ENCODE results near the gene ADARB1.

ADARB1 gene

DNA sequence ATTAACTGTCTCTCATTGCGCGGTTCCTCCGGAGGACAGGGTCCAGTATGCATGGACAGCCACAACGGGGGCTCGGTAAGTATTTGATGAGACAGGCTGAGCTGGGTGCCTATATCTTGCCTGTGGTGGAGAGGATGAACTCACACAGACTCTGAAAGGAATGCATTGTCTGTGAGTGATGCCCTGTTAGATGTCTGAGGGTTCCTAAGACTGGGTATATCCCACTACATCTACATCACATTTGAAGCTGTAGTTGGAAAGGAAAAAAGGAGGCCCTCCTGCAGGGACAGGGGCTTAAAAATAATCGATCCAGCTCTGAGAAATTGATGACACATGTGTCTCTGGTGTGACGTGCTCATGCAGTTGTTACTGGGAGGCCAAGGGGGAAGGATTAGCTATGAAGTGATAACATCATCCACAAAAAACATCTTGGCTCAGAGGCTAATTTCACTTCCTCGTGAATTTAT lies 1.9 kb downstream of the ADARB1 start:
- peak; percentile 76 for DNase-seq

DNA sequence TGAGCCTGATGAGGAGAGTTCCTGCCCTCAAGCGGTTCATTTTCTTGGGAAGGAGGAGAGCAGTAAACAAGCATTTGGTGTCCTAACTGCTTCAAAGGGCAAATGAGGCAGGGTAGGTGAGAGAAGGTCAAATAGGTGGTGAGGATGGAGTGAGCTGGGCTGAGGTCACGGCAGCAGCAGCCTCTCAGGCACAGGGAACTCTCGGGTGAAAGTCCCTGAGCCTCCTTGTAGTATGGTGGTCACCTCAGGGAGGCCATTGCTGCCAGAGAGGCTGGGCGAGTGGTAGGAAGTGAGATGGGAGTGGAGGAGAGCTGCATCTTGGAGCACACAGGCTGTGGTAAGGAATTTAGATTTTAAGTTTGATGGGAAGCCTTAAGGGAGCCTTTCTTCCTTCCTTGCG lies 4.0 kb downstream of the ADARB1 start:
- no peak for DNase-seq

DNA sequence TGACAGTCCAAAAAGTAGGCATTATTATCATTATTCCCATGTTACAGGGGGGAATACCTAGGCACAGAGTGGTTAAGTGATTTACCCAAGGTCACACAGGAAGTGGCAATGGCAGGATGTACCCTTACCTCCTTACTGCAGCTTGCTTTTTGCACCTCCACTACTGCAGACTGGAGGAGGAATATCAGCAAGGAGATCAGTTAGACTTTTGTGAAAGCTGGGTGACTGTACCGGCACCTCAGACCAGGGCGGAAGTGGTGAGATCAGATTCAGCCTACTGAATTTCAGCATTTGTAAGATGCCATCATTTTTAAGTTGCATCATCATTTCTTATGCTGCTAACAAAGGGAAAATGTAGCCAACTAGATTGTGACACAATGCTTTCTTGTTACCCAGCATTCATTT lies 4.5 kb downstream of the ADARB1 start:
- peak; percentile 94 for DNase-seq

DNA sequence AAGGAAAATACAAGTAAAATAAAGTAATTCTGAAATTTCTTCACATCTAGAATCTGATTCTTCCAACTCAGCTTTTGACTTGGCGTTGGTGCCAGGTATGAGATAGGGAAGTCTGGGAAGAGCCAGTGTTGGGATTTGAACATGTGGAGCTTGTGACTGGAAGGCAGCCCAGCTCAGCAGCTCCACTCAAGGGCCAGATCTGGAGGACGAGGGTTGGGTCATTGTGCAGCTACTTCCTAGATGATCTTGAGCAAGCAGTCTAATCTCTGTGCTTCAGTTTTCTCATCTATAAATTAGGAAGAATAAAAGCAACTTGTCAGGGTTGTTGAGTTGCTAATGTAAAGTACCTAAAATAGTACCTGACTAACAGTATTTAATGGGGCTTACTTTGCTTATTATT lies 5.0 kb downstream of the ADARB1 start:
- DNase-seq, result peak; percentile 32

DNA sequence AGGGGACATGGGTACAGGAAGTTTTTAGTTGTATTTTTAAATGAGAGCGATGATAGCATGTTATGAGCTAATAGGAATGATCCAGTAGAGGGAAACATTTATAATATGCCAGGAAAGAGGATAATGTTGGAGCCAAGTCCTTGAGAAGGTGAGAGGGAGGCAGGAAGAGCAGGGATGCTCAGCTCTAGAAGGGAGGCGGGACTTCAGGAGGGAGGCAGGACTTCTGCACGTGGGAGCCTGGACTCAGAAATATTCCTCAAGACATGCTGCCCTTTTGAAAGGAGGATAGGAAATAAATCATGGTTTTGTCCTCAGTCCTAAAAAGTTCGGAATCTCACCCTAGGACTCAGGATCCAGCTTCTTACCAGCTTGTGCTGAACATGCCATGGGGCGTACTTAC lies 5.9 kb downstream of the ADARB1 start:
- DNase-seq, result no peak

DNA sequence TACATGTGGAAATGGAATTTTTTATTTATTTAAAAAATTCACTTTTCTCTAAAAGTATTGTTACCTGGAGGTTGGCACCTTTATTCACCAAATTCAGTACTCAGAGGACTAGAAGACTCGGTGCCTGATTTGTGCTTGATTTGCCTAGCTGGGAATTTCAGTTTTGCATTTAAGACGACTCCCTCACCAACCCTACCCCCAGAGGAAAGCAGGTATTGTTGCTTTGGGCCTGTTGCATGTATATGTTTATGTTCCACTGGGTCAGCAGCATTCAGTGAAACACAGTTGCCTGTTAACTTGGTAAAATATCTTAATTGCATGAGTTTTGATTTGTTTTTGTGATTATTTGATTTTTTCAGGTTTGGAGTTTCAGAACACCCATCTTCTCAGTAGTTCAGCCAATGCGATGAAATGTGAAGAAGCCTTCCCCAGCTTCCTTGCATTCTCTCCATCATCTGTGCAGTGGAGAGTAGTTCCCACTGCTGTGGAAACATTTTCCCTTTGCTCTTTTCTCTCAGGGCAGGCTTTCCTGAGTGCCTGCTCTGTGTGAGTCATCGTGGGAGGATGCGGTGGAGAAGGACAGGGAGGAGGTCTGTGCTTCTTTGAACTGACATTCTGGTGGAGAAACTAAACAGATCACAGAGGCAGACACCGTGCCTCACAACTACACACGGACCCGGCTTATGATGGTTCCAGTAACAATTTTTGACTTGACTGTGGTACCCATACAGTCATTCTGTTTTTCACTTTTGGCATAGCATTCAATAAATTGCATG lies 6.4 kb downstream of the ADARB1 start:
- peak; percentile 46 for DNase-seq

DNA sequence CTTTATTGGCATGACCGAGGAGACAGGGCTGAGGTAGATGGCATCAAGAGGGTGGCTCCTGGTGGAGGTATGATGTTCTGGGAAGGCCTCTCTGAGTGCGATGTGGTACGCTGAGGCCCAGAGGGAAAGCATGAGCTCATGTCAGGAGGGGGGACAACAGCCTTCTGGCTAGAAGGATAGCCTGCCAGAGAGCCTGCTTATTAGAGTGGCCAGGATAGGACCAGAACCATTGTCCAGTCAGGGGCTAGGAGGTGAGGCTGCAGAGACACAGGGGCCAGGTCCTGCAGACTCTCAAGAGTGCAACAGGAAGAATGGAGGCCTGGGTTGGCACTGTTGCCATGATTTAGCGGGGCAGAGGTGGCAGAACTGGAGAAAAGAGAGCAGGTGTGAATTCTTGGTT lies 7.3 kb downstream of the ADARB1 start:
- no peak for DNase-seq

DNA sequence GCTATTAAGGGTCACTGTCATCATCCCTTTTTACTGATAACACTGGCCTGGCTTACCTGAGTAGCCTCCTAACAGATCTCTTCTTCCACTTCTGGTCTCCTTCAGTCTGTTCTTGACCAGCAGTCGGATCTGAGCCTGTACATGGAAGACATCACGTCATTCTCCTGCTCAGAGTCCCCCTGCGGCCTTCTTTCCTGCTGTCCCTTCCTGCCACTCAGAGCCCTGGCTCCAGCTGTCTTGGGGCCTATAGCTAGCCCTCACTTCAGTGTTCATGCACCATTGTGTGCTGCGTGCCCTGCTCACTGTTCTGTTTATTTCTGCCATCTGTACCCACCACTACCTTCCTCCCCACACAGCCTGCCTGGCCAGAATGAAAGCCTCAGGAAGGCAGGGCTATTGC lies 8.4 kb downstream of the ADARB1 start:
- no peak for DNase-seq

DNA sequence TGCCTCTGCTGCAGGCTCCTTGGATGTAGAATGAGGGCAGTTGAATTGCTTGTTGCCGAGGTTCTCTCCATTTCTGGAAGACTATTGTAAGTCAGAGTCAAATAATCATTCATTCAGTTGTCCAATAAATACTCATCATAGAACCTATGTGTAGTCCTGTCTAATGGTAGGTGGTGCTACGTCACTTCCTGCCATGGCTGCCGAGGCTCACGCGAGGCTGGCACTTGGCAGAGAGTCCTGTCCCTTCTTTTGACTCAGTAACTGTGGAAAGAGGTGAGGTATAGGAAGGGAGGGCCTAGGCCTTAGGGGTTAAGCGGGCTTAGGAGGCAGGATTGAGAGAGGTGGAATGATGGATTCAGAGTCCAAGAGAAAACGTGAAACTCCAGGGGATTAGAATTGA lies 9.7 kb downstream of the ADARB1 start:
- no peak for DNase-seq

DNA sequence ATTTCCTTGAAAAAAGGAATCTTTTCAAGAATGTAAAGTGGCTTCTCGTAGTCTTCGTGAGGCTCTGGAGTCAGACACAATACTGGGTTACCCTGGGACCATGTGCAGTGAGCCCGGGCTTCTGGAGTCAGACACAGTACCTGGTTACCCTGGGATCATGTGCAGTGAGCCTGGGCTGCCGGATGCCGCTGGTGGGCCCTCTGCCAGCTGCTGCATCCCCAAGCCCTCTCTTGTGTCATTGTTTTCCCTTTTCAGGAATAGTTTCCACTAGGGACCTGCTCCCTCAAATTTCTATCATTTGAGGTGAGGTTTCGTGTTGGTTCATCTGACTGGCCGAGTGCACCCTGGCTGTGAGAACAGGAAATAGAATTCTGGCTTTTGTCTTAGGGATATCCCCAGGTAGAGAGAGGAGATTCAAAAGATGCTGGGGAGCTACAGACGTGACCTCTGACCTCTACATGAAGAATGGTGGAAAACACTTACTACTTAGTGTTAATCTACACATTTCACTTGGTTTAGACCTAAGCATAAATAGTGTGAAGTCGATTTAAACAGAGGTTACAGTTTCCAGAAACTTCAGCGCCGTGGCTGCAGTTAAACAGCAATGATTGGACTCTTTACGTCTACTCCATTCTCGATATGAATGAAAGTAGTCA lies 10.6 kb downstream of the ADARB1 start:
- DNase-seq, result no peak

DNA sequence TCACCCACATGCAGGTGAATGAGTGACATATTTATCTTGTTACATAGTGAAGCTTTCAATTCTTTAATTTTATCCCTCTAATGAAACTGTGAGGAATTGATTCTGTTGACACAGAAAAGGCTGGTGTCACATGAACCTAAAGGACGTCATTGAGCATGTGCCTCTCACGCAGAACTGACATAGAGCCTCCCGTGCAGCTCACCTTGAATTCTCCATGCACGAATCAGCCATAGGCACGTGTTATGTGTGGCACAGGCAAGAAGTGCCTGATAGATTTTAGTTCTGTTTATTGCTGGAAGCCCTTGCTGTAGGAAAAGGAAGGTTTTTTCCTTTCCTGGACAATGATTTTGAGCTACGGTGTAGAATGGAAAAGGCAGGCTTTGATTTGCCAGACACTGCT lies 11.3 kb downstream of the ADARB1 start:
- DNase-seq, result no peak

DNA sequence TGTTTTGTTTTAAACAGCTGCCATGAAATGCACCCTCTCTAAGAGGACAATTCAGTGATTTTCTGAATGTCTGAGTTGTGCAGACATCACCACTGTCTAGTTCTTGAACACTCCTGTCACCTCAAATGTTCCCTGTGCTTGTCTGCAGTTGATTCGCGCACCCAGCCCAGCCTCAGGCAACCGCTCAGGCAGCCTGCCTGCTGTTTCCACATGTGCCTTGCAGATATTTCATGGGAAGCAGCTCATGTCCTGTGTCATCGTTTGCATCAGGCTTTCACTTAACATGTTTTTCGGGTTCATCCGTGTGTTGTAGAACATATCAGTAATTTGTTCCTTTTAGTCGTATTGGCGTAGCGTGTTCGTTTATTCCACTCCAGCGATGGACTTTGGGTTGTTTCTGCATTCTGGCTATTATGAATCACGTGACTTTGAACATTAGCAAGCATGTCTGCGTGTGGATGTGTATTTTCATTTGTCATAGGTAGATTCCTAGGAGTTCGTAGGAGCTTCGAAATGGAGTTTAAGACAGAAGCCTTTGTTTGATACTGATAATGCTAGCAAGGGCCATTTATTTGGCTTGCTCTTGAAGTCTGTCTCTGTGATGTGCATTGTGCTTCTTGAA lies 12.1 kb downstream of the ADARB1 start:
- DNase-seq, result peak; percentile 32

DNA sequence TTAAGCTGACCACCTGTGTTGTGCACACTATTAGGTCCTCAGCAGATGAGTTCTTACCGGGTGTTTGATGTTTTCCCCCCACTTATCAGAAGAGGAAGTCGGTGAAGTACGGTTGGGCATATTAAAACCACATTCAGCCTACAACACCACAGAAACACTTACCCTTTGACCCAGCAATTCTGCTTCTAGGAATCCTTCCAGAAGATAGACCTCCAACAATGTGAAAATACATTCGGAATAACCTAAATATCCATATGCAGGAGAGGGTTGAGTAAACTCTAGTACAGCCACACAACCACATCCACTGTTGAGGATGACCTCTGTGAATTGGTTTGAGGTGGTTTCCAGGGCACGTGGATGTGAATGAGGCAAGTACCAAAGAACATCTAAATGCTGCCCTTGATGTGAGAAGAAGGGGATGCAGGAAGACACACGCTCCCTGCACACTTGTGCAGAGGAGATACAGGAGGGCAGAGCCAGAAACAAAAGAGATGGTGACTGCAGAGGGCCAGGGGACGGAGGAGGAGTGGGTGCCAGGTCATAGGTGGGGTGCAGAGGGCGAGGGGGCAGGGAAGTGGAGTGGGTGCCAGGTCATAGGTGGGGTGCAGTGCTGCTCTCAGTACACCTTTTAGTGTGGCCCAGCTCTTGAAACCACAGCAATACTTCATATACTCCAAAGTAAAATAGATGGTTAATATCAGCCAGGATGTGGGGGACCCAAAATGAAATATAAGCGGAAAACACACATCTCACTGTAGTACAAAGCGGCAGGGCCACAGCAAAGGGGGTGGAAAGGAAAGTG lies 12.8 kb downstream of the ADARB1 start:
- peak; percentile 93 for DNase-seq

DNA sequence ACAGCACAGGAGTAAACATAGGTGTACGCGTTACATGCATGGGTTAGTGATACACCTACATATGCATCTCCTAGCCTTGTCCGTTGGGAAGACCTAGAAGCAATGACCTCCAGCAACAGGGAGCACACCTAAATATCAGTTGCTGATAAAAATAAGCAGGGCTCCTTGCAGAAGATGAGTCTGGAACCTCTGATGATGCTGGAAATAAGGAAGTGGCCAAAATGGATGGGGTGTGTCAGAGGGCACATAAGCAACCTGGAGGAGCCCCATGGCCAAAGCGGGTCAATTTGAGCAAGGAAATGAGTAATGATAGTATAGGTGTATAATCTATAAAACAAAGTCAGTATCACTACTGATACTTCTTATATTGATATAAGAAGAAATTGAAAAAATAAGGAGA lies 13.7 kb downstream of the ADARB1 start:
- no peak for DNase-seq

DNA sequence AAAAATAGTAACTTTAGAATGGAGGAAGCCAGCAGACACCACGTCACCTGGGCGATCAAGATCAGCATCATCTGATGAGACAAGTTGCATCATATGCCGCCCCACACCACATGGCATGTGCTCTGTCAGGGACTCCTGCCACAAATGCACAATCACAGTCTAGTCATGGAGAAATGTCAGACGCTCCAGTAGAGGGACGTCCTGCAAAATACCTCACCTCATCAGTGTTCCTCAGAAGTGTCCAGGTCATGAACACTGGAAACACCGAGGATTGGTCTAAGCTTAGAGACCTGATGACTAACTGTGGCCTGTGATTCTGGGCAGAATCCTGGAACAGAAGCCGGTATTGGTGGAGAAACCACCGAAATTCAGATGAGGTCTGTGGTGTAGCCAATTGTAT lies 14.3 kb downstream of the ADARB1 start:
- DNase-seq, result no peak

DNA sequence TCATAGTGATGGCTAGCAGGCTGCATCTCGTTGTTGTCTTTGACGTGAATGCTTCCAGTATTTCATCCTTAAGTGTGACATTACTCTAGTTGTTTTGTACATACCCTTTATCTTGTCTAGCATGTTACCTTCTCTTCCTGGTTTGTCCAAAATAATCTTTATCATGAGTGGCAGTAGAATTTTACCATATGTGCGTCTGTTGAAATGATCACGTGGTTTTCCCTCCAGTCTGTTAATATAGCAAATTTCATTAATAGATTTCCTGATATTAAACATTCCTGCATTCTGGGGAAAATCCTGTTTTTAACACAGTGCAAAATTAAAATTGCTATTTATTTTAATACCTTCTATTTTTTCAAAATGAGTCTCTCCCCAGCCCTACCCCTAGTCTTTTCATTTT lies 15.6 kb downstream of the ADARB1 start:
- no peak for DNase-seq

DNA sequence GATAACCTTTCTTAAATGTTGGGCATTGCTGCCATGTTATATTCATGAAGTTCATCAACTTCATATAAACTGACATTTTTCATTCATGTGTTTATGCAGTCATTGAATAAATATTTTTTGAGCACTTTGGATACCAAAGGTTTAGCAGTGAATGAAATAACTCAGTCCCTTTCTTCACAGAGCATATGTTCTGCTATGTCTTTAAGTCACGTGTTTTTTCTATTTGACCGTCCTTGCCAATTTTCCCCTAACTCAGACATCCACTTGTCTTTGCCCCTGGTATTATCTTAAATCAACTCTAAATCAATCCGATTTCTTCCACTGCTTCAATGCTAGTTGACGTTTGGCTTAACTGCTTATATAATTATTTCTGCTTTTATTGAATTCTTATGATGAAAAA lies 16.6 kb downstream of the ADARB1 start:
- DNase-seq, result no peak

DNA sequence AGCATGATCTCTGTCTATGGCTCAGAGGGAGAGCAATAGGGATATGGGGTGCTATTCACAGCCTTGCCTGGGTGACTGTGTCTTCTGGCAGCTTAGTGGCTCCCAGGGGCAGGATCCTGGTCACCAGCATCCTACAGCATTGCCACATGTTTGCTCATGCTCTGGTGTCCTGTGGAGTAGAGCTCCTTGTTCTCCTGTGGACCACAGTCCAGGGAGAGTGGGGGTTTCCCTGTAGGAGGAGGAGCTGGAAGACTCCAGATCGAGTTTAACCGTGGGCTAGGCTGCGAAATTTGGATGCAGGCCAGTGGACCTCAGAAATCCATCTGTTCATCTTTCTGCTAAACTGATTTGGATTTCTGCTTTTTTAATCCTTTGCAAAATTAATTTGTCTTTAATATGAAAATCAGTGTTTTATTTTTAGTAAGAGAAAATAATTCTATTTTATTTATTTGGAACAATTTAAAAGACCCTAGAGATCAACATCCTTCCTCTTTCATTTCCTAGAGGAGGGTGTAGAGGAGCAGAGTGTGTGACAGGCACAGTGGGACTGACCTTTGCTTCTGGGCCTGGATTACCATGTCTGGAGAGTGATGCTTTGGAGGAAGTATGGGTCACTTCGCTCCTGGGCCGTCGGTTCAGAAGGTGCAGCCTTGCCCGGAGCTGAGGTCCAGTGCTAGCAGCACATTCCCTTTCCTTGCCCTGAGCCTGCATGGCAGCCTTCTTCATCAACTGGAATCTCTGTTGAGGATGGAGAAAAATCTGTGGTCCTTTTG lies 17.4 kb downstream of the ADARB1 start:
- no peak for DNase-seq

DNA sequence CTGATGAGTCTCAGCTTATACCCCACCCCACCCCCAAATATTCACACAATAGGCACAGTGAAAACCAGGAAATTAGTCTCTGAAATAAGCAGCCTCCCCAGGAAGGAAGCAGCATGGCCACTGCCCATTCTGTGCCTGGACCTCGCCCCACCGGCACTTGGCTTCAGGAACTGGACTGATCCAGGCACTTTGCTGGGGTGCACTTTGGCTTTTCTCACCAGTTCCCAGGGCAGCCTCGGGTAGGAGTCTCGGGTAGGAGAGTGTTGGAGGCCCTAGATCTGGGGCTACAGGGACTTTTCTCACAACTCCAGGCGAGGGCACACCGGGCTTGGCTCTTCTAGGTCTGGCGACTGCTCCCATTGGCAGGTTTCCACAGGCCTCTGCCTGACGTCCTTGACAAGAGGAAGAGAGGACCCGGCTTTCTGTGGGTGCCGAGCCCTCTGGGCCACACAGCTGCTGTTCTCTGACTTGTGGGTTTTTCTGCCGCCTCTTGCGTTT lies 18.7 kb downstream of the ADARB1 start:
- DNase-seq, result peak; percentile 32

DNA sequence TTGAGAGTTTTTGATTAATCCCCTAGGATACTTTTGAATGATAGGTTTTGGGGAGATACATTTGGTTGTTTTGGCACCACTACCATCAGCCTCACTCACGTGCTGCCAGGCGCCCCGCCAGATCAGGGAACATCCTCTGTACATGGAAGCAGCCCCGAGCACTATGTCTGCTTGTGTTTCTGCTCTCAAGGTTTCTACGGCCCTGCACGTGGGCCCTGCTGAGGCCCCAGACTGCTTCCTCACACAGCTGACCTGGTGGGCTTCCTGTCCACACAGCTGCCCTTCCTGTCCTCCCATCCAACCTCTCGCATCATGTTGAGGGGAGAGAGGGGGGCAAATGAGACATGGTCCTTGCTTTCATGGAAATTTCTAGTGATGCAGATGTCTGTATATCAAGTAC lies 20.0 kb downstream of the ADARB1 start:
- DNase-seq, result no peak

DNA sequence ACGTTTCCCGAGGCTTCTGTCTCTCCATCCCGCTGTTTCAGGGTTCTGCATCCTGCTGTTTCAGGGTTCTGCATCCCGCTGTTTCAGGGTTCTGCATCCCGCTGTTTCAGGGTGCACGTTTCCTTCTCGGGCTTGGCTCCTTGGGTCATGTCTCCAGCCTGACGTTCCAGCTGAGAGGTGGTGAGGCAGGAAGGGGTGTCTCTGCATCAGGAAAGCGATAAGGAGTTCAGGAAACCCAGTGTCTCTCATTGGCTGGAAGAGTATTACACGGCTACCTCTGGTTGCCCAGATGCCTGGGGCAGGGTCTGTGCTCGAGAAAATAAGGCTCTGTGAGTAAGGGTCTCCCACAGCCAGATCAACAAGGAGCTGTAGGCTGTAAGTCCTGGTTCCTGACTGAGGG lies 21.1 kb downstream of the ADARB1 start:
- DNase-seq, result no peak

DNA sequence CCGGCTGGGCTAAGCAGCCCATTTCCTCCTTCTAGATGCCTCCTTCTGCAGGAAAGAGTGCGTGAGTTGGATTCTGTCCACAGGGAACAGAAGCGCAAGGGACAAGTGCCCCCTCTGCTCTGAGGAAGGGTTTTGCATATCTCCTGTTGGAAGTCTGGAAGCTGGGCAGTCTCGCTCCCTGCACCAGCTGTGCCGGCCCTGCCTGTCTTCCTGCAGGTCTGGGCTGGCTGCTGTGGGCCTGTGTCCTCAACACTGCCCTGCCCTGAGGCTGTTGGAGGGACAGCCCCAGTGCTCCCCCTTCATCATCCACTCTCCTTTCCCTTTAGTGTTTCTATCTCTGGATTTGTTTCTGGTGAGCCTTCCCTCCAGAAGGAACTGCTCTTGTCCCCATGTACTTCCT lies 21.8 kb downstream of the ADARB1 start:
- no peak for DNase-seq

Measured in MV-4-11 (cell line).